GM21390 (cell line): ENCODE measurements around the gene TMEM191B.
"Not testable (repeated sequence)": the region's sequence is repeated elsewhere in the genome, so short reads cannot be mapped to it uniquely, and the experiment has no call there.

Experiments
- ATAC-seq: cut with Tn5 transposase; IDR thresholded peaks from one replicate; pipeline ENCODE4 v1.9.1; 2021; ENCODE audit not compliant: unreplicated experiment

The TMEM191B gene

DNA sequence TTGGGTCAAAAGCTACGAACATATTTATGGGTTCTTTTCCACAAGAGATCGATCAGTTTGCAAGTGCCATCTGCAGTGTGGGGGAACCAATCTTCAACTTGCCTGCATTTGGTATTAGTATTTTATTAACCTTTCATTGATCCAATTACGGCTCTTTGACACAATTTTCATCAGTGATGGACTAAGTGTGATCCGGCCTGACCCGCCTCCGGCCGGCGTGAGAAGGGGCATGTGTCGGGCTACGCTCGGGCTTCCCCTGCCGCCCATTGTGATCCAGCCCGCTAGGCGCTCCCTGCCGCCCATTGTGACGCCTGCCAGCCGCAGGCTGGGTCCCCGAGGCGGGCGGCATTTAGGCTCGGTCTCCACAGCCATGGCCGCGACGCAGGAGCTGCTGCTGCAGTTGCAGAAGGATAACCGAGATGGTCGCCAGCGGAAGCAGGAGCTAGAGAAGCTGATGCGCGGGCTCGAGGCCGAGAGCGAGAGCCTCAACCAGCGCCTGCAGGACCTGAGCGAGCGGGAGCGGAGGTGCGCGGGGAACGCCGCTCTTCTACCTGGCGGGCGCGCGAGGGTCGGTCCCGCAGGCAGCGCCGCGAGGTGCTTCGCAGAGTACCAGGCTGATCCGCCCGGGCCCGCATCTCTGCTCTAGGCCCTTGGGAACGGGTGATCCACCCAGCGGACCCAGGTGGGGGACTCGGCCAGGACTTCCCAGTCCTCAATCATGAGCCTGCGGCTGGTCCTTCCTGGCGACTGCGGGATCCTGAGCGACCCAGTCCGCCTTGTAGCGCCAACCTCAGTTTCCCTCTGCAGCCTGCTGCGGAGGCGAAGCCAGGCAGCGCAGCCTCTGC lies at the start of gene TMEM191B:
TSS of gene TMEM191B (plus strand) at position 51 of the 845 bp plus-strand sequence. CDS start at position 230, 179 bp downstream.
- peak; percentile 29 for ATAC-seq

DNA sequence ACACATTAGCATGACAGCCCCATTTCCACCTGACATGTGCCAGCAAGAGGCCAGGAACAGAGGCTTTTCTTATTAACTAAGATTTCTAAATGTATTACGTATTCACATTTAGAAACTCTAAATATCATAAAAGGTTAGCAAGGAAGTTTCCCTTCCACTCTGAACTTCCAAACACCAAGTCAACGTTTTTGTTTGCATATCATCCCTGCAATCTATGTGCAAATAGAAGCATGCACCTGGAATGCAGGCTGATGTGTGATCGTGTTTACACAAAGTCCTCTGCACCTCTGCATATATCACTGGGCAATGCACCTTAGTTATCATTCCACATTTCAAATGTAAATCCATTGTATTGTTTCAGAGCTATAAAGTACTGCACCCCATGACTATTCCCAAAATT lies 31.4 kb upstream of the TMEM191B start:
- not testable (repeated sequence) for ATAC-seq

DNA sequence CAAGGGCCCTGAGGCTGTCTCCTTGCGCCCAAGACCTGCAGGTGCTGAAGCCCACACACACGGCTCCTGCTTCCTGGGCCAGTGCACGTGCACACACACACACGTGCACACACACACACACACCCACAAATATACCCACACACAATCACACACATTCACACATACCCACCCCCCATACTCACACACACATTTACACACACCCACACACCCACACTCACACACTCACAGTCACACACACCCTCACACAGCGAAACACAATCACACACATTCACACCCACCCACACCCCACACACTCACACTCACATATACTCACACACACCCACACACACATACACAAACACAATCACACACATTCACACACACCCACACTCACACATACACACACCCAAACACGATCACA lies 16.3 kb upstream of the TMEM191B start:
- not testable (repeated sequence) for ATAC-seq

DNA sequence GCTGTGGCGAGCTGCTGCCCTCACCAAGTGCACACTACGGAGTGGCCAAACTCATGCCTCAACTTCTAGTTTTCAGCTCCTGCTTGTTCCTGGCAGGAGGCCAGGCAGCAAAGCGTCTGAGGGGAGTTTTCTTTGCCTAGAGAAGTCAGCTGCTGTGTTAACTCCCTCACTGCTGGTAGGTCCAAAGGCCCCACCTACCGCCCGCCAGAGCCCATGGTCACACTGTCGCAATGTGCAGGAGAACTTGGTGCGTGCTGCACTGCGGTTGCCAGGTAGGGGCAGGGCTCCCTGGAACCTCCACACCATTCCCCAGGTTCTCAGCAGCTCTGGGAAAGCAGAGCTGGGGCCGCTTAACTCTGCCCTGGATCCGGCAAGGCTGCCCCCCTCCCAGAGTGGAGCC lies 15.2 kb upstream of the TMEM191B start:
- ATAC-seq: not testable (repeated sequence)

DNA sequence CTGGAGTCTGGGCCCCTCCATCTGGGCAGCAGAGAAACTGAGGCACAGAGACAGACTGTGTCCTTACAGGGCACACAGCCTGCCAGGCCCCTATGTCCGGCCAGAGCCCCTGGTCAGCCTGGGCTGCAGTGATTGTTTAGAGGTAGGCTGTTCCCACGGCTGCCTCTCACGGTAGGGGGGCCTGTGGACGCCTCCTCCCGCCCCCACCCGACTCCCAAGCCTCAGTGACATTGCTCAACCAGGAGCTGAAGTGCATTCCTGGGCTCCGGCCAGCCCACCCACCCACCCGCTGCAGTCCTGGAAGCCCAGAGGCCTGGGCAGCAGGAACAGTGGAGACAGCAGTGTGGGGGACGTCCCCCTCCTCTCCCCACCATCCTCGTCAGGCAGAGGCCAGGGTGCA lies 14.1 kb upstream of the TMEM191B start:
- ATAC-seq: not testable (repeated sequence)

DNA sequence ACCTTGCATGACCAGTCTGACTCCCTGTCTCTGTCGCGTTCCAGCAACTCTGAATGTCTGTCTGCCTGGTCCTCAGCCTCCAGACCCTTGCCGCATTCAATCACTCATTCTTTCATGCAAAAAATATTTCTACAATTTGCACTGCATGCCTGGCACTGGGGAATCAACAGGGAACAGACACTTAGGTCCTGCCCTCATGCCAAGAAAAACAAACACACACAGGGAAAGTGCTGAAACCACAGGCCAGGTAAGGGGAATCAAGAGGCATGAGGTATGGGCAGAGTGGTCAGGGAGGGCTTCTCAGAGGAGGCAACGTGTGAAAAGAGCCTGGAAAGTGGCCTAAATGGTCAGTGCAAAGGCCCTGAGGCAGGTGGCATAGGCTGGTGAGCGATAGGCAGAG lies 9.5 kb upstream of the TMEM191B start, which contains the start of gene GGTLC3:
TSS of gene GGTLC3 (minus strand) at position 101 of the 400 bp plus-strand sequence. CDS start 264 bp downstream, outside the sequence.
- not testable (repeated sequence) for ATAC-seq

DNA sequence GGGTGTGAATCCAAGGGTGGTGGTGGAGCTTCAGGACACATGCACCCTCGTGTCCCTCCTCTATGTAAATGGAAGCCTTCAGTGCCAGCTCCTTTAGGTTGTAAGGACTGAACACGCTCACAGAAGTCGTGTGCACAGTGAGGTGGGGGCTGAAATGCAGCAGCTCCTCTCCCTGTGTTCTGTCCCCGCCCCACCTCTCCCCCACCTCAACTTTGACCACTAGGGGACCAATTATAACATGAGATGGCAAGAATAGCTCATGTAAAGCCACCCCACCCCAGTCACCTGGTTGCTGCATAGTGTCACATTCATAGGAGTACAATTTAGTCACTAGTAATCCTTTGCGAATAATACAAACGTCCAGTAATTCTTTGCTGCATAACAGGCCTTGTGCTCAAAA lies 4.8 kb upstream of the TMEM191B start:
- not testable (repeated sequence) for ATAC-seq

DNA sequence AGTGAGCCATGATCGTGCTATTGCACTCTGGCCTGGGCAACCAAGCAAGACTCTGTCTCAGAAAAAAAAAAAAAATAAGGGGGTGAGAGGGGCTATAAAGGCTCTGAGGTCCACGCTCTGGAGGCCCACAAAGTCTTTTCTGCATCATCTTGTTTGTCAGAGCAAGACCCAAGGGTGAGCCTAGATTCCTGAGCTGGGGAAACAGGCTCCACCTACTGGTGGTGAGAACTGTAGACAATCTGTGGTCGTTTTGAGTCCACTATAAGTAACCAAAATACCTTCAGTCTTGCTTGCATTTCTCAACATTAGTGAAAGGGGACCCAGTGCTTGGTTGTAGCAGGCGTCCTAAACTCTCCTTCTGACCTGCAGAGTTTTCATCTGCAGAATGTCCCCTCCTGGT lies 4.3 kb upstream of the TMEM191B start:
- ATAC-seq: not testable (repeated sequence)

DNA sequence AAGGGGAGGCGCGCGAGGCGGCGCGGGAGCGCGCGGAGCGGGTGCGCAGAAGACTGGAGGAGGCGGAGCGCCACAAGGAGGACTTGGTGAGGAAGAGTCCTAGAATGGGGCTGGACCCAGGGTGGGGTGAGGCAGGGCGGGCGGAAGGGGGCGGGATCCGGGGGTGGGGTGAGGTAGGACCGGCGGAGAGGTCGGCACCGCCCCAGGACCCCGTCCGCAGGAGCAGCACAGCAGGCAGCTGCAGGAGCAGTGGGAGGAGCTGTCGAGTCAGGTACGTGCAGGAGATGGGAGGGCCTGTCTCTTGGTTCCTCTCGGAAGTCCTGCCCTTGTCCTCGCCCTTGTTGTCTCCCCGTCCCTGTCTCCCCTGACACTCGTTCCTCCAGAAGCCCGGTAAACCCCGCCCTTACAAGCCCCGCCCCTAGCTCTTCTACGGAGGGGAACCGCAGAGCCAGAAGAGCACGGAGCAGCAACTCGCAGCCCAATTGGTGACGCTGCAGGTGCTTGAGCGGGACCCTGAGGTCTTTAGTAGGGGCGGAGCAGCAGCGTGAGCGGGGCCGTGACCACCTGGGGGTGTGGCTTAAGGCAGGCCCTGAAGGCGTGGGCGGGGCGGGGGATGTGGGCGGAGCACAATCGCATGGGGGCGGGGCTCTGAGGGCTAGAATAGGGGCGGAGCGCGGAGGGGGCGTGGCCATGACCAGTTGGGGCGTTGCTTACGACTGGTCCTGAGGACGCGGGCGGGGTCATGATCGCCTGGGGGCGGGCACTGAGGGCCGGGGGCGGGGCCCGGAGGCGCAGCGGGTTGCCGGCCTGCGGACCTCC lies 1.2 kb downstream of the TMEM191B start:
- ATAC-seq: peak; percentile 65

DNA sequence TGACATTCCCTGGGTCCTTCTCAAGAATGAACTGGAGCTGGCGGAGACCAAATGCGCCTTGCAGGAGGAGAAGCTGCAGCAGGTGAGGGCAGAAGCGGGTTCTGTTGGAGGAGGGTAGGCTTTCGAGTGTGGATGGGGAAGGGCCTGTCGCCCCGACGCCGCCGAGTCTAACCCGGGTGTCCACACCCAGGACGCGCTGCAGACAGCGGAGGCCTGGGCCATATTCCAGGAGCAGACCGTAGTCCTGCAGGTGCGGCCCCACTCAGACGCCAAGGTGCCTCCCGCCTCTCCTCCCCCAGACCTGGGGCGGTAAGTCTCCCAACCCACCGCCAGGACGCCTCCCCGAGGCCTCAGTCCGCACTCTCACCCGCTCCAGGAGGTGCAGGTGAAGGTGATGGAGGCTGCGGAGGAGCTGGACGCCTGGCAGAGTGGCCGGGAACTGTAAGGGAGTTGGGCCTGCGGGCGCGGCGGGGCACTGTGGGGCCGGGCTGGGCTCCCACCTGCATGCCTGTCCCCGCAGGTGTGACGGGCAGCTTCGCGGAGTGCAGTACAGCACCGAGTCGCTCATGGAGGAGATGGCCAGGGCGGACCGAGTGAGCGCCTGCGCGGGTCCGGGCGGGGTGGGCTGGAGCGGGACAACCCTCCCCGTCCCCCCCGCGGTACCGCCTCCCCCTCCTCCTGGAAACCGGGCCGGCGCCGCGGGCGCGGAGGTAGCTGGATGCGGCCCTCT lies 2.0 kb downstream of the TMEM191B start:
- peak; percentile 35 for ATAC-seq

DNA sequence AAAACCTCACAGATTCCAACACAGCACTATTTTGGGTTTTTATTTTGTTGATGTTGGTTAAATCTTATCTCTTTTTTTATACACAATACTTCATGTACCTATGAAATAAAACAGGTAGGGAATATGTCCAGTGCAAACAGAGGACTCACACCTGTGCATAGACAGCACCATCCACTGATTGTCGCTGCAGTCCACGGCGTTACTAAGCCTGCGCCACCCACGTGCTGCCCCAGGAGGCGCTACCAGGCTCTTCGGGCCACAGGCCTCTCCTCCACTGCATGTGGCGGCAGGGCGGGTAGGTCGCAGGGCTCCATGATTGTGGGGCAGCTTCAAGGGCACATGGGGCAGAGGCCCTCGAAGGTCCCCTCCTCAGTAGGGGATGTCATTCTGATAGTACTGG lies 6.0 kb downstream of the TMEM191B start:
- not testable (repeated sequence) for ATAC-seq

DNA sequence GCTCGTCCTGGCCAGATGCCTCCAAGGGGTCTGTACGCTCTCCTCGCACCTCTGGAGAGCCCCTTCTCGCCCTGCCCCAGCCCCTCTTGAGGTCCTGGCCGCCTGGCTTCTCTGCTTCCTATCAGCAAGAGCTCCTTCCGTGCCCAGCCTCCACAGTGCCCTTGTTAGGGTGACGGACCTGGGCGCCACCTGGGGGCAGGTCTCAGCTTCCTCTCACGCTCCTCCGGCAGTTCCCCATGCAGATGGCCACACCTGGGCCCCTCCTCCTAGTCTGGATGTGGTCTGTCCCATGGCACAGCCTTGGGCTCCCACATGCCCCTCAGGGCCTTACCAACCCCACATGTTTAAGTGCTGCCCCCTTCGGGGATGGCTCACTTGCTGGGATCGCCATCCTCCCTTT lies 6.7 kb downstream of the TMEM191B start:
- not testable (repeated sequence) for ATAC-seq

DNA sequence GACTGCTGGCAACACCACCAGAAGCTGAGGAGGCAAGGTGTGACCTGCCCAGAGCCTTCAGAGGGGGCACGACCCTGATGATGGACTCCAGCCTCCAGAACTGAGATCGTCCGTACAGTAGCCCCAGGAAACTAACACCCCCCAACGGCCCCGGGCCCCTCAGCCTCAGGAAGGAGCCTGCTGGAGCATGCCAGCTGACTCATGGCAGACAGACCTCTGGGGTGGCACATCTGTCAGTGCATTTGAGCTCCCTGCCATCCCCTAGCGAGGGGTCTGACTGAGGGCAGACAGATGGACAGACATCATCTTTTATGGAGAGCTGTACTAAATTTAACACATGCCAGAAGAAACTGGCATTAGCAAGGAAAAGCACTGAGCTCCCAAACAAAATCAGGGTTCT lies 12.4 kb downstream of the TMEM191B start:
- not testable (repeated sequence) for ATAC-seq

DNA sequence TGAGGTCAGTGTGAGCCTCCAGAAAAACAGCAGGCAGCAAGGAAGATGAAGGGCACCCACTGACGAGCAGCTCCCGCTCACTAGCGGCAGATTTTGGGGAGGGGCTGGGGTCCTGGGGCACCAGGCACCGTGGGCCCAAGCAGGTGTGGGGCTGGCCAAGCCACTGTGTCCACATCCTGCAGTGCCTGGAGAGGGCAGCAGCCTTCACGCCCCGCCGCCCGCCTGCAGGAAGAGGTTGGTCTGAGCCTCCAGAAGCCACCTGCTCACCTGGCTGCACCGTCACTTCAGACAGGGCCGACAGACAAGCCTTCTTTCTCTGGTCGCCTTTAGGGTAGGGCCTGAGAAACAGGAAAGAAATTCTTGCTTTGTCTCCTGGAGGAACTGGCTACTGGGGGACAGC lies 15.8 kb downstream of the TMEM191B start:
- ATAC-seq: not testable (repeated sequence)

DNA sequence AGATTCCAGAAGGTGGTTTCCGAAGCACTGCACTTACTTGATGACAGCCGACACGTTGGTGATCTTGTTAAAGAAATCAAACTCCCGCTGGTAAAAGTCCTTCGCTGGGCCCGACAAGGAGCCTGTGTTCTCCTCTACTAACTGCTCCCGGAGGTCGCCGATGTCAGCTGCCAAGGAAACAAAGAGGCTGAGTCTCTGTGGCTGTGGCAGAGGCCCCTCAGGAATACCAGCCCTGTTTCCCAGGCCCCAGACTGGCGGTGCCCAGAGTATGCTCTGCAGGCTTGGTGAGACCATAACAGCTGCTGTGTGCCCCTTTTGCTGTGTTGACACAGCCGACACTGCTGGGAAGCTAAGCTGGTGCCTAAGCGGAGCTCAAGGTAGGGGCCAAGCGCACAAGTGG lies 17.0 kb downstream of the TMEM191B start:
- not testable (repeated sequence) for ATAC-seq

DNA sequence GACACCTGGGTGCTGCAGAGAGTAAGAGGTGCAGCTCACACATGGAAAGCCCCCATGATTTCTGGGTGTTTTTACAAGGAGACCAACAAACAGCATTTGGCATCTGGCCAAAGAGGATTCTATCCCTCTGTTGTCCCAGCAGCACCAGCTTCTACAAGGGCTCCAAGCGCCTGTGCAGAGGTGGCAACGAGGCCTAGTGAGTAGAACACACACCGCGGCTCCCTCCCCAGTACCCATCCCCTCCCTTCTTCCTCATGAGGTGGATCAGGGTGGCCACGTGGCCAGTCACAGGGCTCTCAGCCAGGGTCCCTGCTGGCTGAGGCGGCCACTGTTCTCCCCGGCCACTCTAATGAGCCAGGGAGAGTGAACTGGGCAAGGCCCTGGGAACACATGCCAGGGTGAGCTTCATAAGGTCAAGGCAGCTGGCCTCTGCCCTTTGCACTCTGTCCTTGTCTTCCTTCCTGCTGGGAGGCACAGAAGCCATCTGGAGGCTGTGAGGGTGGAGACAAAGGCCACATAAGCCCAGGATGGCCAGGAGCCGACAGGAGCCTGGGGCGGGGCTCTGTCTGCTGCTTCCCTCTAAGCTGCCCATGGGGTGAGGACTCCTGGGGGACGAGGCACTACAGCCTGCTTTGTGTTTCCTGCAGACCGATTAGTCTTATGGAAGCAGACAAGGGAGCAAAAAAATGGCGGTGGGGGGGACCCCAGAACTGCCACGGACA lies 22.0 kb downstream of the TMEM191B start:
- ATAC-seq: not testable (repeated sequence)

DNA sequence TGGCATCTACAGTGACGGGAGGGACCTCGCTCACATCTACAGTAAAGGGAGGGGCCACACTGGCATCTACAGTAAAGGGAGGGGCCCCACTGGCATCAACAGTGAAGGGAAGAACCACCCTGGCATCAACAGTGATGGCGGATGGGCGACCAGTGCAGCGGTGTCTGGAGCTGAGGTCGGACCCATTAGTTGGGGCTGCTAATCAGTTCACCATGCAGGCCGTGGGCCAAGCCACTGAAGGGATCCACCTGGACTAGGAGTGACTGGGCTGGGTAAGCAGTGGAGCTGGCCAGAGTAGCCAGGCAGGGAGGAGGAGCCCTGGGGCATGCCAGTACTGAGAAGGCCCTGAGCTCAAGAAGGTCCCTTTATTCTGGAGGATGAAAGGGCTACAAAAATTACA lies 23.4 kb downstream of the TMEM191B start:
- not testable (repeated sequence) for ATAC-seq

DNA sequence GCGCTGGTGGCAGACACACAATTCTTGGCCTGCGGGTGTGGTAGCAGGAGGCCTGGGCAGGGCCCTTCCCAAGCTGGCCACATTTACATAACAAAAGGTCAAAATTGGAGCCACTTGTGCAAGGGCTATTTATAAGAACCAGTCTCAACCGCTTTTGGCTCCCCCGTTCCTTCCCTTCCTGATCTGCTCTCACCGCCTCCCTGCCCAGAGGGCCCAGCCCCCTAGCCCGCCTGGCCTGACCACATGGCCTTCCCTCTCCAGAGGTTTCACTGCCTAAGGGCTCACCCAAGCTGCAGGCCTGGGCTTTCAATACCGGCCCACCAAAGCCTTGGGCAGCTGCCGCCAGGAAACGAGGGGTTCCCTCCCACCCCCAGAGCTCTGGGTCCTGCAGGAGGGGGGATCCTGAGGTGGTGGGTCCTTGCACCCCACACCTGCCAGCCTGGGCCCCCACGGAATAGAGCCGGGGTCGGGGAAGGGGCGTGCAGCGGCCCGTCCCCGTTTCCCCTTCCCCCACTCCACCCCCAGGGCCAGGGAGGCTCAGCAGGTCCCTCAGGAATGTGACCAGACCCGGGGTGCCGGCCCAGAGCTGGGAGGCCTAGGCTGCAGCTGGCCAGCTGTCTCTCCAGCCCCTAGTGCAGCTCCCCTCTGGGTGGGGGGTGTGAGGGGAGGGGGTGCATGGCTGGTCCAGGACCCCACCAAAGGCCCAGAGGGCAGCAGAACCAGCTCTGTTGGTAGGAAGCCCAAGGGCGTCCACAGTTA lies 25.4 kb downstream of the TMEM191B start:
- ATAC-seq: not testable (repeated sequence)
